ENCODE results near the gene GFER. TPM values are rescaled to one million over a fixed set of nuclear protein-coding genes. Genes with fewer than 3 reads are reported as not detected.
A peak's percentile ranks its signal among the peaks of the same experiment; 100 is the strongest.
"Not testable (repeated sequence)": the region's sequence is repeated elsewhere in the genome, so short reads cannot be mapped to it uniquely, and the experiment has no call there.

The GFER gene
- total RNA-seq = 10 to 100 TPM in 3 of 4 donors, 1 to 10 TPM in 1; 9.7 to 14.4 (median 11.6) TPM

GRCh38 chr16:1983544-1984346 is at the start of gene GFER:
GFER (plus strand) TSS chr16:1984193; CDS start chr16:1984219, 26 bp downstream.
- intact Hi-C loops (cut with DNase I; ENCODE audit: low total_unique reads) = no loop called here
- 0 to 1% methylated on average over 44 to 53 of the region's 109 CpGs for WGBS, 2 donors
- no peak for TF ChIP-seq CTCF (IDR thresholded peaks at IDR 0.05)
- TF ChIP-seq POLR2A (IDR thresholded peaks at IDR 0.05) = no peak
- peak; percentile 77 to 96 for DNase-seq (ENCODE audit: low spot score in 2 of 2)
- peak within 1 kb of the TSS; percentile 57 for H3K4me3 ChIP-seq (ENCODE audit: low read depth, poor library complexity, severe bottlenecking)

- WGBS, 2 donors = 92 to 94% methylated on average over 11 of the region's 11 CpGs
- intact Hi-C loops (cut with DNase I; ENCODE audit: low total_unique reads) = loop anchor here (10.0 kb wide), 1 partner anchor 82 kb away; no protein-coding TSS in a partner anchor
- no peak for DNase-seq (ENCODE audit: low spot score in 2 of 2)
- H3K4me3 ChIP-seq (ENCODE audit: low read depth, poor library complexity, severe bottlenecking) = no peak overlapping the region
- no peak for TF ChIP-seq POLR2A (IDR thresholded peaks at IDR 0.05)
- no peak for TF ChIP-seq CTCF (IDR thresholded peaks at IDR 0.05)
These were observed 47.0 kb upstream of the GFER start for GRCh38 chr16:1936945-1937479.

- no peak overlapping the region for H3K4me3 ChIP-seq (ENCODE audit: low read depth, poor library complexity, severe bottlenecking)
- WGBS, 2 donors = 90 to 93% methylated on average over 10 of the region's 10 CpGs
- TF ChIP-seq POLR2A (IDR thresholded peaks at IDR 0.05) (no peak), CTCF (IDR thresholded peaks at IDR 0.05) (no peak)
- intact Hi-C loops (cut with DNase I; ENCODE audit: low total_unique reads) = loop anchor here (10.0 kb wide), 1 partner anchor 84 kb away; no protein-coding TSS in a partner anchor
- DNase-seq (ENCODE audit: low spot score in 2 of 2) = no peak
These were observed 45.7 kb upstream of the GFER start for GRCh38 chr16:1938316-1938715.

GRCh38 chr16:1938910-1939309 is 45.1 kb upstream of the GFER start:
- intact Hi-C loops (cut with DNase I; ENCODE audit: low total_unique reads) = loop anchor here (10.0 kb wide), 1 partner anchor 84 kb away; no protein-coding TSS in a partner anchor
- WGBS, 2 donors = 90 to 92% methylated on average over 17 of the region's 17 CpGs
- H3K4me3 ChIP-seq (ENCODE audit: low read depth, poor library complexity, severe bottlenecking) = no peak overlapping the region
- no peak for DNase-seq (ENCODE audit: low spot score in 2 of 2)
- TF ChIP-seq POLR2A (IDR thresholded peaks at IDR 0.05) (no peak), CTCF (IDR thresholded peaks at IDR 0.05) (no peak)

- DNase-seq (ENCODE audit: low spot score in 2 of 2); H3K4me3 ChIP-seq (ENCODE audit: low read depth, poor library complexity, severe bottlenecking): not testable (repeated sequence)
- WGBS, 2 donors = 93 to 97% methylated on average over 8 of the region's 8 CpGs
- intact Hi-C loops (cut with DNase I; ENCODE audit: low total_unique reads) = loop anchor here (10.0 kb wide), 1 partner anchor 85 kb away; no protein-coding TSS in a partner anchor
These were observed 44.2 kb upstream of the GFER start for GRCh38 chr16:1939833-1940232.
